ENCODE measurements around the gene PLOD2.

The PLOD2 gene

DNA sequence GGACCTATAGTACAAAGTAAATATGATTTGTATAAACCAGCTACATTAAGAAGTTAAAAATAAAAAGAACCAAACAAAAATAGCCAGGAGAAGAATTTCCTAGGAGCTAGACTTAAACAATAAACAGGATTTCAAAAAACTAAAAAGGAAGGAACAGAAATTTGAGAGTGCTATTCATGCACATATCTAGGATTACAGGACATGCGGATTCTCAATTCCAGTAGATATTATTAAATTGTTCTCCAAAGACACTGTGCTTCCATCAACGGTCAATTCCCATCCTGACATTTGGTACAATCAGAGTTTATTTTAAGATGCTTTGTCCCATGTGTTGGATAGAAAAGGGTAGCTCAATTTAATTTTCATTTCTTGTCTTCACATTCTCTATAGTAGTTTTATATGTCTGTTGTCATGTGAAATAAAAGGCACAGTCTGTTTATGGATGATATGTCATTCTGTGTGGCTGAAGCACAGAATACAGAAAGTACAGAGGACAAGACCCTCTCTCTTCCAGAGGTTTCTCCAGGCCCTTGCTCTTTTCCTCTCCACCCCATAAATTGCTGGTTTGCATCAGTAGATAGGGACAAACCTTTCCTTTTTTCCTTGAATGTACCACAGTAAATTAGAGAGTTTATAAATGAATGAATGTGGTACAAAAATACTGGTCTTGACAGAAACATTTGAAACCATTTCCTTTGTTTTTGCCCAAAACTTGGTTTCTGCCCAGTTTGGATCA is 3.5 kb downstream of the PLOD2 start:
- Histone ChIP-seq H3K27me3 (ENCODE audit: low read depth, low read length) (no peaks in the 10 kb centered on the region), H3K9me3 (ENCODE audit: control insufficient read depth in 1 of 2, low read length in 2 of 2) (no peaks in the 10 kb centered on the region), H3K4me1 (ENCODE audit: control insufficient read depth in 1 of 2, insufficient read depth in 2 of 2, low read length in 2 of 2) (peaks cover 12 to 20% of the 10 kb centered on the region in 2 donors), H3K27ac (ENCODE audit: low read length) (peak overlapping the region; percentile 93), H3K36me3 (ENCODE audit: control insufficient read depth in 1 of 2, insufficient read depth in 2 of 2, low read length in 2 of 2) (peaks cover 0 to 5% of the 10 kb centered on the region in 2 donors), H3K4me3 (ENCODE audit: low read depth in 1 of 2, low read length in 2 of 2) (peak overlapping the region; percentile 54 to 73)

DNA sequence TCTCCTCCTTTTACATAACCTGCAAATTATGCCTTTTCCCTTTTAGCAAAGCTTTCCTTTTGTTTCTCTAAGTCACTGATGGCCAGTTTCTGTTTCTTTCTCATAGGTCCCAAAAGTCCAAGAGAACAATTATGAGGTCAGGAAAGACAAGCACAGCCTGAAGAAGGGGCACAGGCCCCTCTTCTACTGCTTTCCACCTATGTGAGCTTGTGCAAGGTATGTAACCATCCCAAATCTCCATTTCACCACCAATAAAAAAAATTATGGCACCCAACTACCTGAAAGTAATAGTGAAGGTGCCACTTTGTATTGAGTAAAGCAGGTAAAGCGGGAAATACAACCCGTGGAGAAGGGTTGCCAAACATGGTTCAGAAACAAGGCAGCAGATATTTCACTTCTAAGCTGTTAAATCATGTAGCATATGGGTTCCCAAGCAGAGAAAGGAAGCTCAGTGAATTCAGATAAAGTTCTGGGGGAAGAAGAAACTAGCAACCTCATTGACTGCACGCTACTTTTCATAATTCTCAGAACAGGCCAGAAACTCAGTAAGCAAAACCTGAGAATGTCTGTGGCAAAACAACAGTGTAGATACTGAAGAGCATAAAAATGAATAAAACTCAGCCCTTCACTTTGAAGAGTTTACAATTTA is 4.2 kb downstream of the PLOD2 start:
- H3K27ac ChIP-seq (ENCODE audit: low read length) = peak overlapping the region; percentile 93
- peak overlapping the region; percentile 37 to 54 for H3K4me3 ChIP-seq (ENCODE audit: low read depth in 1 of 2, low read length in 2 of 2)
- no peaks in the 10 kb centered on the region for H3K9me3 ChIP-seq (ENCODE audit: control insufficient read depth in 1 of 2, low read length in 2 of 2)
- peaks cover 0 to 5% of the 10 kb centered on the region in 2 donors for H3K36me3 ChIP-seq (ENCODE audit: control insufficient read depth in 1 of 2, insufficient read depth in 2 of 2, low read length in 2 of 2)
- no peaks in the 10 kb centered on the region for H3K27me3 ChIP-seq (ENCODE audit: low read depth, low read length)
- peaks cover 19 to 20% of the 10 kb centered on the region in 2 donors for H3K4me1 ChIP-seq (ENCODE audit: control insufficient read depth in 1 of 2, insufficient read depth in 2 of 2, low read length in 2 of 2)

- Histone ChIP-seq H3K36me3 (ENCODE audit: control insufficient read depth in 1 of 2, insufficient read depth in 2 of 2, low read length in 2 of 2) (peaks cover 0 to 5% of the 10 kb centered on the region in 2 donors), H3K27me3 (ENCODE audit: low read depth, low read length) (no peaks in the 10 kb centered on the region), H3K4me1 (ENCODE audit: control insufficient read depth in 1 of 2, insufficient read depth in 2 of 2, low read length in 2 of 2) (peaks cover 20 to 25% of the 10 kb centered on the region in 2 donors), H3K27ac (ENCODE audit: low read length) (peak overlapping the region; percentile 93), H3K9me3 (ENCODE audit: control insufficient read depth in 1 of 2, low read length in 2 of 2) (no peaks in the 10 kb centered on the region), H3K4me3 (ENCODE audit: low read depth in 1 of 2, low read length in 2 of 2) (peak overlapping the region; percentile 37 to 54)
Measured at GRCh38 chr3:146156095-146156494, 4.9 kb downstream of the PLOD2 start.

- no peaks in the 10 kb centered on the region for H3K27me3 ChIP-seq (ENCODE audit: low read depth, low read length)
- no peak overlapping the region for H3K4me3 ChIP-seq (ENCODE audit: low read depth in 1 of 2, low read length in 2 of 2)
- no peak overlapping the region for H3K27ac ChIP-seq (ENCODE audit: low read length)
- peaks cover 20 to 33% of the 10 kb centered on the region in 2 donors for H3K4me1 ChIP-seq (ENCODE audit: control insufficient read depth in 1 of 2, insufficient read depth in 2 of 2, low read length in 2 of 2)
- H3K9me3 ChIP-seq (ENCODE audit: control insufficient read depth in 1 of 2, low read length in 2 of 2) = no peaks in the 10 kb centered on the region
- H3K36me3 ChIP-seq (ENCODE audit: control insufficient read depth in 1 of 2, insufficient read depth in 2 of 2, low read length in 2 of 2) = no peaks in the 10 kb centered on the region
Measured at GRCh38 chr3:146154995-146155394, 6.0 kb downstream of the PLOD2 start.

GRCh38 chr3:146154316-146154715 is 6.7 kb downstream of the PLOD2 start:
- peak overlapping the region; percentile 60 for H3K27ac ChIP-seq (ENCODE audit: low read length)
- H3K9me3 ChIP-seq (ENCODE audit: control insufficient read depth in 1 of 2, low read length in 2 of 2) = no peaks in the 10 kb centered on the region
- peaks cover 20 to 33% of the 10 kb centered on the region in 2 donors for H3K4me1 ChIP-seq (ENCODE audit: control insufficient read depth in 1 of 2, insufficient read depth in 2 of 2, low read length in 2 of 2)
- no peaks in the 10 kb centered on the region for H3K36me3 ChIP-seq (ENCODE audit: control insufficient read depth in 1 of 2, insufficient read depth in 2 of 2, low read length in 2 of 2)
- no peak overlapping the region for H3K4me3 ChIP-seq (ENCODE audit: low read depth in 1 of 2, low read length in 2 of 2)
- H3K27me3 ChIP-seq (ENCODE audit: low read depth, low read length) = no peaks in the 10 kb centered on the region

DNA sequence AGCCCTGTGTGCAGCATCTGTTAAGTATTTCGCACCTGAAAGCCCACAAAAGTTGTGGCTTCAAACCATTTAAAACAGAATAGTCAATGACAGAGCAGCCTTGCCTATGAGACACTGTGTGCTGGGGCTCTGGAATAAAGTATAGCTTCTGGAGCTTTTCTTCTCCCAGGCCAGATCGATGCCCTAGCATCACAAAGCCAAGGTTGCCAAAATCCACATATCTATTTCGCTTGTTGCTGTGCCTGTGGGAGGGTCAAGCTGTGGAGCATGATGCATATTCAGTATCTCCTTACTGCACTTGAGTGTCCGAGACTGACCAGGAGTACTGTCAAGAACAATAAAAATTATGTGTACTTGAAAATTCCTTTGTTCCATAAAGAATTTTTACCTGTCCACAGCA is 7.6 kb downstream of the PLOD2 start:
- no peaks in the 10 kb centered on the region for H3K9me3 ChIP-seq (ENCODE audit: control insufficient read depth in 1 of 2, low read length in 2 of 2)
- H3K4me3 ChIP-seq (ENCODE audit: low read depth in 1 of 2, low read length in 2 of 2) = no peak overlapping the region
- peaks cover 20 to 33% of the 10 kb centered on the region in 2 donors for H3K4me1 ChIP-seq (ENCODE audit: control insufficient read depth in 1 of 2, insufficient read depth in 2 of 2, low read length in 2 of 2)
- H3K36me3 ChIP-seq (ENCODE audit: control insufficient read depth in 1 of 2, insufficient read depth in 2 of 2, low read length in 2 of 2) = no peaks in the 10 kb centered on the region
- peak overlapping the region; percentile 60 for H3K27ac ChIP-seq (ENCODE audit: low read length)
- H3K27me3 ChIP-seq (ENCODE audit: low read depth, low read length) = no peaks in the 10 kb centered on the region

DNA sequence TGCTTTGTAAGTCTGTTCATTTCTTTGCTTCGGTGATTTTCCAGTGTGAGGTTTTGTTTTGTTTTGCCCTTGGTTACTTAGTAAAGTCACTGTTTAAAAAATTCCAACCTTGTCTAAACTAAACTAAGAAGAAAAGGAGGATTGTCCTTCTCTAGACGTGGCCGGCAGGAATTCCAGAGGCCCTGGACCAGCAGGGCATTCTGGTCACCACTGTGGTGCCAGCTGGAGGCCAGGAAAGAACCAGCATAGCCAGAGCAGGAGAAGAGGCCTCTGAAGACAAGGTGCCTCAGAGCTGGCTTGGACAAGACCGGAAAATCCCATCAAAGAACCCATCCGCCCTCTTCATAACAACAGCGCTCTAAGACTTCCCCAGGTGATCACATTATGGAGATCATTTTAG is 8.2 kb downstream of the PLOD2 start:
- peak overlapping the region; percentile 60 for H3K27ac ChIP-seq (ENCODE audit: low read length)
- H3K36me3 ChIP-seq (ENCODE audit: control insufficient read depth in 1 of 2, insufficient read depth in 2 of 2, low read length in 2 of 2) = no peaks in the 10 kb centered on the region
- H3K27me3 ChIP-seq (ENCODE audit: low read depth, low read length) = no peaks in the 10 kb centered on the region
- H3K4me3 ChIP-seq (ENCODE audit: low read depth in 1 of 2, low read length in 2 of 2) = peak overlapping the region in 1 of 2 donors; percentile 32
- H3K4me1 ChIP-seq (ENCODE audit: control insufficient read depth in 1 of 2, insufficient read depth in 2 of 2, low read length in 2 of 2) = peaks cover 20 to 33% of the 10 kb centered on the region in 2 donors
- H3K9me3 ChIP-seq (ENCODE audit: control insufficient read depth in 1 of 2, low read length in 2 of 2) = no peaks in the 10 kb centered on the region

DNA sequence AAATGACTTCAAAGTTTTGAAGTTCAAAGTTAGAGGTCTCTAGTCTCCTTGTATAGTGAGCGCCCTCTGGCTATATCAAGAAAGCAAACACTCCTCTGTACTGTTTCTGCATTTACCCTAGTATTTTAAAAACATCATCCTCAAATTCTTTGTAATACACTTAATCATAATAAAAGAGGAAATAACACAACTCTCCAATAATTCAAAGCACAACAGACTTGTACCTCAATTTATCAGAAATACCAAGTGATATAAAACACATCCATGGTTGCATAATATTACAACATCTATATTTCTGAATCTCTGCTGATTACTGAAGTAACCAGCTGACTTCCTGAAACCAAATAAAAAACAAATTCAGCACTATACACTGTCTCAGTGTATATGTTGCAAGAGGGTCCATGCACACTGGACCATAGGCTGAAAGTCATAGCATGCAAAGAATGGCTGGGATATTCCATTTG is 12.5 kb downstream of the PLOD2 start:
- H3K9me3 ChIP-seq (ENCODE audit: control insufficient read depth in 1 of 2, low read length in 2 of 2) = no peaks in the 10 kb centered on the region
- H3K4me1 ChIP-seq (ENCODE audit: control insufficient read depth in 1 of 2, insufficient read depth in 2 of 2, low read length in 2 of 2) = peaks cover 7 to 25% of the 10 kb centered on the region in 2 donors
- H3K36me3 ChIP-seq (ENCODE audit: control insufficient read depth in 1 of 2, insufficient read depth in 2 of 2, low read length in 2 of 2) = no peaks in the 10 kb centered on the region
- no peaks in the 10 kb centered on the region for H3K27me3 ChIP-seq (ENCODE audit: low read depth, low read length)
- H3K4me3 ChIP-seq (ENCODE audit: low read depth in 1 of 2, low read length in 2 of 2) = no peak overlapping the region
- no peak overlapping the region for H3K27ac ChIP-seq (ENCODE audit: low read length)

- Histone ChIP-seq H3K27ac (ENCODE audit: low read length) (no peak overlapping the region), H3K36me3 (ENCODE audit: control insufficient read depth in 1 of 2, insufficient read depth in 2 of 2, low read length in 2 of 2) (no peaks in the 10 kb centered on the region), H3K27me3 (ENCODE audit: low read depth, low read length) (no peaks in the 10 kb centered on the region), H3K4me1 (ENCODE audit: control insufficient read depth in 1 of 2, insufficient read depth in 2 of 2, low read length in 2 of 2) (peaks cover 7 to 14% of the 10 kb centered on the region in 2 donors), H3K9me3 (ENCODE audit: control insufficient read depth in 1 of 2, low read length in 2 of 2) (no peaks in the 10 kb centered on the region), H3K4me3 (ENCODE audit: low read depth in 1 of 2, low read length in 2 of 2) (no peak overlapping the region)
Measured at GRCh38 chr3:146145642-146146041, 15.3 kb downstream of the PLOD2 start.

GRCh38 chr3:146142757-146143156 is 18.2 kb downstream of the PLOD2 start:
- peak overlapping the region; percentile 25 for H3K27ac ChIP-seq (ENCODE audit: low read length)
- H3K36me3 ChIP-seq (ENCODE audit: control insufficient read depth in 1 of 2, insufficient read depth in 2 of 2, low read length in 2 of 2) = no peaks in the 10 kb centered on the region
- H3K27me3 ChIP-seq (ENCODE audit: low read depth, low read length) = no peaks in the 10 kb centered on the region
- H3K4me1 ChIP-seq (ENCODE audit: control insufficient read depth in 1 of 2, insufficient read depth in 2 of 2, low read length in 2 of 2) = peaks cover 16 to 18% of the 10 kb centered on the region in 2 donors
- no peak overlapping the region for H3K4me3 ChIP-seq (ENCODE audit: low read depth in 1 of 2, low read length in 2 of 2)
- no peaks in the 10 kb centered on the region for H3K9me3 ChIP-seq (ENCODE audit: control insufficient read depth in 1 of 2, low read length in 2 of 2)

- Histone ChIP-seq H3K27me3 (ENCODE audit: low read depth, low read length) (no peaks in the 10 kb centered on the region), H3K9me3 (ENCODE audit: control insufficient read depth in 1 of 2, low read length in 2 of 2) (no peaks in the 10 kb centered on the region), H3K4me1 (ENCODE audit: control insufficient read depth in 1 of 2, insufficient read depth in 2 of 2, low read length in 2 of 2) (peaks cover 16 to 18% of the 10 kb centered on the region in 2 donors), H3K27ac (ENCODE audit: low read length) (peak overlapping the region; percentile 31), H3K36me3 (ENCODE audit: control insufficient read depth in 1 of 2, insufficient read depth in 2 of 2, low read length in 2 of 2) (no peaks in the 10 kb centered on the region), H3K4me3 (ENCODE audit: low read depth in 1 of 2, low read length in 2 of 2) (no peak overlapping the region)
Measured at GRCh38 chr3:146139586-146140110, 21.3 kb downstream of the PLOD2 start.
